H9 (cell line): ENCODE measurements around the gene SHC4. TPM values are rescaled to one million over a fixed set of nuclear protein-coding genes. Genes with fewer than 3 reads are reported as not detected.

Source experiments
- DNase-seq: peaks from one replicate; pipeline ENCODE4 v3.0.0-alpha.2; 2017
- H2AFZ ChIP-seq: one replicate; pipeline ENCODE4 v1.6.1; 2013; ENCODE audit warnings: mild to moderate bottlenecking, low read length, control low read depth, moderate library complexity
- H2AK5ac ChIP-seq: 2 replicates; pipeline ENCODE4 v1.6.1; 2013; ENCODE audit warnings: low read length, control low read depth, mixed read lengths; ENCODE audit not compliant: insufficient read length
- H2BK120ac ChIP-seq: one replicate; pipeline ENCODE4 v1.6.1; 2013; ENCODE audit warnings: low read depth, mild to moderate bottlenecking, low read length, control low read depth, inconsistent platforms; ENCODE audit not compliant: poor library complexity, severe bottlenecking
- H2BK12ac ChIP-seq: 2 replicates; pipeline ENCODE4 v1.6.1; 2013; ENCODE audit warnings: low read length, control low read depth, mixed read lengths, low read depth; ENCODE audit not compliant: insufficient read length
- H2BK15ac ChIP-seq: 2 replicates; pipeline ENCODE4 v1.6.1; 2013; ENCODE audit warnings: low read depth, low read length, control low read depth
- H2BK20ac ChIP-seq: one replicate; pipeline ENCODE4 v1.6.1; 2013; ENCODE audit warnings: low read depth, mild to moderate bottlenecking, low read length, control low read depth, inconsistent platforms; ENCODE audit not compliant: poor library complexity, severe bottlenecking
- H2BK5ac ChIP-seq: 2 replicates; pipeline ENCODE4 v1.6.1; 2013; ENCODE audit warnings: low read length, control low read depth, mixed read lengths; ENCODE audit not compliant: insufficient read length
- H3K14ac ChIP-seq: 2 replicates; pipeline ENCODE4 v1.6.1; 2013; ENCODE audit warnings: low read length, control low read depth; ENCODE audit not compliant: insufficient read depth
- H3K18ac ChIP-seq: 2 replicates; pipeline ENCODE4 v1.6.1; 2013; ENCODE audit warnings: low read depth, mild to moderate bottlenecking, mixed read lengths, low read length, control low read depth; ENCODE audit not compliant: insufficient read length
- H3K23ac ChIP-seq: 2 replicates; pipeline ENCODE4 v1.6.1; 2013; ENCODE audit warnings: low read length, control low read depth, mixed read lengths, low read depth; ENCODE audit not compliant: insufficient read length
- H3K23me2 ChIP-seq: 2 replicates; pipeline ENCODE4 v1.6.1; 2013; ENCODE audit warnings: low read depth, mild to moderate bottlenecking, mixed read lengths, low read length, control low read depth; ENCODE audit not compliant: insufficient read length, poor library complexity, severe bottlenecking
- H3K27ac ChIP-seq: 2 replicates; pipeline ENCODE4 v1.5.1; 2013; ENCODE audit warnings: low read length, control low read depth, mixed read lengths, low read depth; ENCODE audit not compliant: insufficient read length
- H3K27me3 ChIP-seq: 2 replicates; pipeline ENCODE4 v1.6.1; 2013; ENCODE audit warnings: low read length, control low read depth, inconsistent platforms; ENCODE audit not compliant: insufficient read depth
- H3K4ac ChIP-seq: 2 replicates; pipeline ENCODE4 v1.6.1; 2013; ENCODE audit warnings: low read depth, mild to moderate bottlenecking, control low read depth, inconsistent platforms, low read length, moderate library complexity
- H3K4me1 ChIP-seq: 2 replicates; pipeline ENCODE4 v1.6.1; 2013; ENCODE audit warnings: low read length, control low read depth, inconsistent platforms; ENCODE audit not compliant: insufficient read depth
- H3K4me2 ChIP-seq: 2 replicates; pipeline ENCODE4 v1.6.1; 2013; ENCODE audit warnings: low read length, control low read depth, mixed read lengths; ENCODE audit not compliant: insufficient read length, insufficient read depth
- H3K56ac ChIP-seq: 2 replicates; pipeline ENCODE4 v1.6.1; 2013; ENCODE audit warnings: low read depth, mild to moderate bottlenecking, mixed read lengths, low read length, control low read depth; ENCODE audit not compliant: insufficient read length
- H3K79me1 ChIP-seq: 2 replicates; pipeline ENCODE4 v1.6.1; 2013; ENCODE audit warnings: low read depth, mild to moderate bottlenecking, moderate library complexity, low read length, control low read depth, inconsistent platforms; ENCODE audit not compliant: insufficient read depth, poor library complexity, severe bottlenecking
- H3K79me2 ChIP-seq: 2 replicates; pipeline ENCODE4 v1.6.1; 2013; ENCODE audit warnings: low read length, control low read depth, inconsistent platforms; ENCODE audit not compliant: insufficient read depth
- H3K9ac ChIP-seq: 2 replicates; pipeline ENCODE4 v1.6.1; 2013; ENCODE audit warnings: low read length, control low read depth, mixed read lengths; ENCODE audit not compliant: insufficient read length; ENCODE audit errors: extremely low read depth
- H3K9me3 ChIP-seq: one replicate; pipeline ENCODE4 v1.6.1; 2013; ENCODE audit warnings: low read depth, low read length, inconsistent platforms; ENCODE audit not compliant: control insufficient read depth
- H3T11ph ChIP-seq: one replicate; pipeline ENCODE4 v1.6.1; 2013; ENCODE audit warnings: mild to moderate bottlenecking, low read length, control low read depth, inconsistent platforms
- H4K20me1 ChIP-seq: one replicate; pipeline ENCODE4 v1.6.1; 2013; ENCODE audit not compliant: control insufficient read depth, insufficient read length, insufficient read depth
- H4K5ac ChIP-seq: 2 replicates; pipeline ENCODE4 v1.6.1; 2013; ENCODE audit warnings: low read depth, mild to moderate bottlenecking, mixed read lengths, low read length, control low read depth; ENCODE audit not compliant: insufficient read length
- H4K8ac ChIP-seq: replicated peaks from 2 replicates; pipeline ENCODE4 v1.6.1; 2013; ENCODE audit warnings: low read length, control low read depth, mixed read lengths, low read depth; ENCODE audit not compliant: insufficient read length
- H4K91ac ChIP-seq: 2 replicates; pipeline ENCODE4 v1.6.1; 2013; ENCODE audit warnings: low read depth, mild to moderate bottlenecking, moderate library complexity, mixed read lengths, low read length, control low read depth; ENCODE audit not compliant: insufficient read length
- H3K27ac Mint-ChIP-seq, 3 experiments: 2 replicates in 2 of 3; 3 replicates in 1 of 3; pipeline ENCODE4 v1.8.0; 2020 to 2021; ENCODE audit warnings: mixed read lengths in 3 of 3, mild to moderate bottlenecking in 1 of 3, moderate library complexity in 1 of 3
- H3K27me3 Mint-ChIP-seq: 2 replicates; pipeline ENCODE4 v1.8.0; 2021; ENCODE audit warnings: low read depth, mild to moderate bottlenecking, moderate library complexity, mixed read lengths
- H3K36me3 Mint-ChIP-seq, 3 experiments: 2 replicates in 2 of 3; 3 replicates in 1 of 3; pipeline ENCODE4 v1.8.0; 2020 to 2021; ENCODE audit warnings: low read depth in 3 of 3, mixed read lengths in 3 of 3; ENCODE audit not compliant: insufficient read depth in 1 of 3
- H3K4me1 Mint-ChIP-seq, 2 experiments: 2 replicates each; pipeline ENCODE4 v1.8.0; 2020; ENCODE audit warnings: mixed read lengths in 2 of 2
- H3K4me3 Mint-ChIP-seq, 2 experiments: 2 replicates in 1 of 2; 3 replicates in 1 of 2; pipeline ENCODE4 v1.8.0; 2020 to 2021; ENCODE audit warnings: mild to moderate bottlenecking in 2 of 2, mixed read lengths in 2 of 2, moderate library complexity in 1 of 2
- H3K9me3 Mint-ChIP-seq, 2 experiments: 2 replicates in 1 of 2; 3 replicates in 1 of 2; pipeline ENCODE4 v1.8.0; 2020; ENCODE audit warnings: mild to moderate bottlenecking in 2 of 2, mixed read lengths in 2 of 2, moderate library complexity in 1 of 2
- WGBS: extraction: QIAGEN DNeasy Blood & Tissue Kit; methylation state at CpG from one replicate; pipeline ENCODE4 v1.1.7; 2013; ENCODE audit warnings: missing lambda C conversion rate, low lambda C conversion rate, mixed read lengths; ENCODE audit not compliant: insufficient read length; ENCODE audit errors: extremely low coverage; 5-methylcytosine and 5-hydroxymethylcytosine counted together
- total RNA-seq: library from RNA; stranded (reverse); gene quantifications from 2 replicates; pipeline ENCODE4 v1.2.1, GENCODE V29; 2021
- TF ChIP-seq, protein P1 (sequence below): fragments of 200-600 bp; sonication (generic); conservative IDR thresholded peaks from 3 replicates; pipeline ENCODE4 v1.8.0; 2021; ENCODE audit warnings: antibody characterized with exemption, mild to moderate bottlenecking

Gene SHC4
- total RNA-seq, 1 experiment from 2014 or later: 0.26 TPM

GRCh38 chr15:48996276-48996675 is 32.6 kb upstream of the SHC4 start:
- no peak for DNase-seq

More at GRCh38 chr15:48996276-48996675, 32.6 kb upstream of the SHC4 start:
- no peaks in the 10 kb centered on the region for H3K79me1 ChIP-seq
- peaks cover 14 to 49% (median 48%) of the 10 kb centered on the region in 3 experiments; a peak in 6 of 7 replicates for H3K36me3 Mint-ChIP-seq
- WGBS: no CpG with 5 or more reads among the region's 2 CpGs
- no peak overlapping the region for H3T11ph ChIP-seq
- TF ChIP-seq, protein P1, sequence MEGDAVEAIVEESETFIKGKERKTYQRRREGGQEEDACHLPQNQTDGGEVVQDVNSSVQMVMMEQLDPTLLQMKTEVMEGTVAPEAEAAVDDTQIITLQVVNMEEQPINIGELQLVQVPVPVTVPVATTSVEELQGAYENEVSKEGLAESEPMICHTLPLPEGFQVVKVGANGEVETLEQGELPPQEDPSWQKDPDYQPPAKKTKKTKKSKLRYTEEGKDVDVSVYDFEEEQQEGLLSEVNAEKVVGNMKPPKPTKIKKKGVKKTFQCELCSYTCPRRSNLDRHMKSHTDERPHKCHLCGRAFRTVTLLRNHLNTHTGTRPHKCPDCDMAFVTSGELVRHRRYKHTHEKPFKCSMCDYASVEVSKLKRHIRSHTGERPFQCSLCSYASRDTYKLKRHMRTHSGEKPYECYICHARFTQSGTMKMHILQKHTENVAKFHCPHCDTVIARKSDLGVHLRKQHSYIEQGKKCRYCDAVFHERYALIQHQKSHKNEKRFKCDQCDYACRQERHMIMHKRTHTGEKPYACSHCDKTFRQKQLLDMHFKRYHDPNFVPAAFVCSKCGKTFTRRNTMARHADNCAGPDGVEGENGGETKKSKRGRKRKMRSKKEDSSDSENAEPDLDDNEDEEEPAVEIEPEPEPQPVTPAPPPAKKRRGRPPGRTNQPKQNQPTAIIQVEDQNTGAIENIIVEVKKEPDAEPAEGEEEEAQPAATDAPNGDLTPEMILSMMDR: no peak
- no peaks in the 10 kb centered on the region for H3K23me2 ChIP-seq
- no peak overlapping the region for H3K27ac Mint-ChIP-seq
- H2BK120ac ChIP-seq: no peak overlapping the region
- no peaks in the 10 kb centered on the region for H3K27me3 ChIP-seq
- no peak overlapping the region for H3K27ac ChIP-seq
- H3K14ac ChIP-seq: no peak overlapping the region
- H3K9me3 Mint-ChIP-seq: no peaks in the 10 kb centered on the region
- no peaks in the 10 kb centered on the region for H3K4me1 Mint-ChIP-seq
- H4K8ac ChIP-seq: no peak overlapping the region
- H2AK5ac ChIP-seq: no peak overlapping the region
- H2BK15ac ChIP-seq: no peak overlapping the region
- H3K4me3 Mint-ChIP-seq: no peak overlapping the region
- H3K56ac ChIP-seq: no peak overlapping the region
- no peak overlapping the region for H3K23ac ChIP-seq
- H2BK12ac ChIP-seq: no peak overlapping the region
- H3K4me2 ChIP-seq: no peak overlapping the region
- peaks cover 1% of the 10 kb centered on the region; the same call in 1 of the 2 replicates for H3K27me3 Mint-ChIP-seq
- H4K5ac ChIP-seq: no peak overlapping the region
- no peaks in the 10 kb centered on the region for H3K79me2 ChIP-seq
- H3K9ac ChIP-seq: no peak overlapping the region
- no peaks in the 10 kb centered on the region for H3K4me1 ChIP-seq
- H4K91ac ChIP-seq: no peak overlapping the region
- H2BK20ac ChIP-seq: no peak overlapping the region
- H3K18ac ChIP-seq: no peak overlapping the region
- no peak overlapping the region for H3K4ac ChIP-seq
- H2AFZ ChIP-seq: no peak overlapping the region
- H4K20me1 ChIP-seq: no peaks in the 10 kb centered on the region
- H2BK5ac ChIP-seq: no peak overlapping the region
- no peaks in the 10 kb centered on the region for H3K9me3 ChIP-seq
